Measurements from ENCODE around the gene NFKBIB. TPM values are rescaled to one million over a fixed set of nuclear protein-coding genes. Genes with fewer than 3 reads are reported as not detected.

NFKBIB gene
- total and polyA plus RNA-seq, 2 of the 8 experiments (the other 6 are each of a cell fraction or from before 2014, with no cell fraction given) = 37.3 to 44.1 TPM

DNA sequence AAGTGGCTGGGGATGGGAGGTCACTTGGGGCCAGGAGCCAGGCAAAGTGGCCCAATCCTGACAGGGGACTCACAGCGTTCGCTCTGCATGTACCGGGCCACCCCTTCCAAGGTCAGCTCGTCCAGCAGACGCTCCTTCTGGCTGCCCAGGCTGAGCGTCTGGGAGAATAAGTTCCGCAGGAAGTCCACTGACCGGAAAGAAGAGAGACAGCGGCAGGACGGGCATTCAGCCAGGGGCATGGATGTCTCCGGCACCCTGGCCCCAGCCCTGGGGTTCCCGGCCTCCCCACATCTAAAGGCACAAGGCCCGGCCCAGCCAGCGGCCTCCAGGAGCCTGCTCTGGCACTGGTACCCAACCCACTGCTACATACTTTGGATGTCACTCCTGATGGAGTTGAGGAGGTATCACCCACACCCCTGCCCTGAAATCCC lies 6.4 kb upstream of the NFKBIB start (continued):
- TF ChIP-seq, protein P1, sequence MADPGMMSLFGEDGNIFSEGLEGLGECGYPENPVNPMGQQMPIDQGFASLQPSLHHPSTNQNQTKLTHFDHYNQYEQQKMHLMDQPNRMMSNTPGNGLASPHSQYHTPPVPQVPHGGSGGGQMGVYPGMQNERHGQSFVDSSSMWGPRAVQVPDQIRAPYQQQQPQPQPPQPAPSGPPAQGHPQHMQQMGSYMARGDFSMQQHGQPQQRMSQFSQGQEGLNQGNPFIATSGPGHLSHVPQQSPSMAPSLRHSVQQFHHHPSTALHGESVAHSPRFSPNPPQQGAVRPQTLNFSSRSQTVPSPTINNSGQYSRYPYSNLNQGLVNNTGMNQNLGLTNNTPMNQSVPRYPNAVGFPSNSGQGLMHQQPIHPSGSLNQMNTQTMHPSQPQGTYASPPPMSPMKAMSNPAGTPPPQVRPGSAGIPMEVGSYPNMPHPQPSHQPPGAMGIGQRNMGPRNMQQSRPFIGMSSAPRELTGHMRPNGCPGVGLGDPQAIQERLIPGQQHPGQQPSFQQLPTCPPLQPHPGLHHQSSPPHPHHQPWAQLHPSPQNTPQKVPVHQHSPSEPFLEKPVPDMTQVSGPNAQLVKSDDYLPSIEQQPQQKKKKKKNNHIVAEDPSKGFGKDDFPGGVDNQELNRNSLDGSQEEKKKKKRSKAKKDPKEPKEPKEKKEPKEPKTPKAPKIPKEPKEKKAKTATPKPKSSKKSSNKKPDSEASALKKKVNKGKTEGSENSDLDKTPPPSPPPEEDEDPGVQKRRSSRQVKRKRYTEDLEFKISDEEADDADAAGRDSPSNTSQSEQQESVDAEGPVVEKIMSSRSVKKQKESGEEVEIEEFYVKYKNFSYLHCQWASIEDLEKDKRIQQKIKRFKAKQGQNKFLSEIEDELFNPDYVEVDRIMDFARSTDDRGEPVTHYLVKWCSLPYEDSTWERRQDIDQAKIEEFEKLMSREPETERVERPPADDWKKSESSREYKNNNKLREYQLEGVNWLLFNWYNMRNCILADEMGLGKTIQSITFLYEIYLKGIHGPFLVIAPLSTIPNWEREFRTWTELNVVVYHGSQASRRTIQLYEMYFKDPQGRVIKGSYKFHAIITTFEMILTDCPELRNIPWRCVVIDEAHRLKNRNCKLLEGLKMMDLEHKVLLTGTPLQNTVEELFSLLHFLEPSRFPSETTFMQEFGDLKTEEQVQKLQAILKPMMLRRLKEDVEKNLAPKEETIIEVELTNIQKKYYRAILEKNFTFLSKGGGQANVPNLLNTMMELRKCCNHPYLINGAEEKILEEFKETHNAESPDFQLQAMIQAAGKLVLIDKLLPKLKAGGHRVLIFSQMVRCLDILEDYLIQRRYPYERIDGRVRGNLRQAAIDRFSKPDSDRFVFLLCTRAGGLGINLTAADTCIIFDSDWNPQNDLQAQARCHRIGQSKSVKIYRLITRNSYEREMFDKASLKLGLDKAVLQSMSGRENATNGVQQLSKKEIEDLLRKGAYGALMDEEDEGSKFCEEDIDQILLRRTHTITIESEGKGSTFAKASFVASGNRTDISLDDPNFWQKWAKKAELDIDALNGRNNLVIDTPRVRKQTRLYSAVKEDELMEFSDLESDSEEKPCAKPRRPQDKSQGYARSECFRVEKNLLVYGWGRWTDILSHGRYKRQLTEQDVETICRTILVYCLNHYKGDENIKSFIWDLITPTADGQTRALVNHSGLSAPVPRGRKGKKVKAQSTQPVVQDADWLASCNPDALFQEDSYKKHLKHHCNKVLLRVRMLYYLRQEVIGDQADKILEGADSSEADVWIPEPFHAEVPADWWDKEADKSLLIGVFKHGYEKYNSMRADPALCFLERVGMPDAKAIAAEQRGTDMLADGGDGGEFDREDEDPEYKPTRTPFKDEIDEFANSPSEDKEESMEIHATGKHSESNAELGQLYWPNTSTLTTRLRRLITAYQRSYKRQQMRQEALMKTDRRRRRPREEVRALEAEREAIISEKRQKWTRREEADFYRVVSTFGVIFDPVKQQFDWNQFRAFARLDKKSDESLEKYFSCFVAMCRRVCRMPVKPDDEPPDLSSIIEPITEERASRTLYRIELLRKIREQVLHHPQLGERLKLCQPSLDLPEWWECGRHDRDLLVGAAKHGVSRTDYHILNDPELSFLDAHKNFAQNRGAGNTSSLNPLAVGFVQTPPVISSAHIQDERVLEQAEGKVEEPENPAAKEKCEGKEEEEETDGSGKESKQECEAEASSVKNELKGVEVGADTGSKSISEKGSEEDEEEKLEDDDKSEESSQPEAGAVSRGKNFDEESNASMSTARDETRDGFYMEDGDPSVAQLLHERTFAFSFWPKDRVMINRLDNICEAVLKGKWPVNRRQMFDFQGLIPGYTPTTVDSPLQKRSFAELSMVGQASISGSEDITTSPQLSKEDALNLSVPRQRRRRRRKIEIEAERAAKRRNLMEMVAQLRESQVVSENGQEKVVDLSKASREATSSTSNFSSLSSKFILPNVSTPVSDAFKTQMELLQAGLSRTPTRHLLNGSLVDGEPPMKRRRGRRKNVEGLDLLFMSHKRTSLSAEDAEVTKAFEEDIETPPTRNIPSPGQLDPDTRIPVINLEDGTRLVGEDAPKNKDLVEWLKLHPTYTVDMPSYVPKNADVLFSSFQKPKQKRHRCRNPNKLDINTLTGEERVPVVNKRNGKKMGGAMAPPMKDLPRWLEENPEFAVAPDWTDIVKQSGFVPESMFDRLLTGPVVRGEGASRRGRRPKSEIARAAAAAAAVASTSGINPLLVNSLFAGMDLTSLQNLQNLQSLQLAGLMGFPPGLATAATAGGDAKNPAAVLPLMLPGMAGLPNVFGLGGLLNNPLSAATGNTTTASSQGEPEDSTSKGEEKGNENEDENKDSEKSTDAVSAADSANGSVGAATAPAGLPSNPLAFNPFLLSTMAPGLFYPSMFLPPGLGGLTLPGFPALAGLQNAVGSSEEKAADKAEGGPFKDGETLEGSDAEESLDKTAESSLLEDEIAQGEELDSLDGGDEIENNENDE (IDR thresholded peaks at IDR 0.05; ENCODE audit: insufficient replicate concordance, low read length) = no peak
- TF ChIP-seq SP4 (IDR thresholded peaks at IDR 0.05; ENCODE audit: low read length) (no peak), SP2 (IDR thresholded peaks at IDR 0.05; ENCODE audit: low read length) (no peak), BRCA1 (IDR thresholded peaks at IDR 0.05; ENCODE audit: low read depth, low read length) (no peak)

All from H1 (cell line).